ENCODE data around the gene NUP133.

- TF ChIP-seq CTCF (IDR thresholded peaks at IDR 0.05) (no peak), POLR2A (IDR thresholded peaks at IDR 0.05) (no peak)
These were observed 29.8 kb upstream of the NUP133 start for GRCh38 chr1:229537894-229538293.

Measured in lower leg skin (tissue), 3 donors.